HCEC 1CT (cell line): Measurements from ENCODE around the gene ARHGAP42.
"Not testable (repeated sequence)": the region's sequence is repeated elsewhere in the genome, so short reads cannot be mapped to it uniquely, and the experiment has no call there.

ENCODE experiments used
- DNase-seq: peaks from one replicate; pipeline ENCODE4 v3.0.0-alpha.2; 2017

The ARHGAP42 gene

DNA sequence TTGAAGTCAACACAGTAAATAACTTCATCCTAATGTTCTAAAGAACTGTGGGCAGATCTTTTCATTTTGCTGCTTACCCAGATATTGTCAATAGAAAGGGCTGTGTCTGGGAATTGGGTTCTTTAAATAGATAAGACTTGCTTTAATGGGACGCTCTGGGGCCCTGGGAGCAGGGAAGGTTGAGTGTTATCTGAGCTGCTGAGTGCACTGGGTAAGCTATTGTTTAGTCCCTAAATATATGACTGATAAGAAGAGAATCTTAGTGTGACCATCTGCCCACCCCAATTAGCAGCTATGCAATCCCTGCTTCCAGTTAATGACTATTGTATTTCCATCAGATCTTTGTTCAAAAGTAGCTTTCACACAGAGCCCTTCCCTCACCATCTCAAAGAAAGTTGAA lies 44.4 kb downstream of the ARHGAP42 start:
- no peak for DNase-seq

- no peak for DNase-seq
Measured at GRCh38 chr11:100732949-100733348, 45.9 kb downstream of the ARHGAP42 start.

GRCh38 chr11:100734743-100735527 lies 47.8 kb downstream of the ARHGAP42 start:
- no peak for DNase-seq

DNA sequence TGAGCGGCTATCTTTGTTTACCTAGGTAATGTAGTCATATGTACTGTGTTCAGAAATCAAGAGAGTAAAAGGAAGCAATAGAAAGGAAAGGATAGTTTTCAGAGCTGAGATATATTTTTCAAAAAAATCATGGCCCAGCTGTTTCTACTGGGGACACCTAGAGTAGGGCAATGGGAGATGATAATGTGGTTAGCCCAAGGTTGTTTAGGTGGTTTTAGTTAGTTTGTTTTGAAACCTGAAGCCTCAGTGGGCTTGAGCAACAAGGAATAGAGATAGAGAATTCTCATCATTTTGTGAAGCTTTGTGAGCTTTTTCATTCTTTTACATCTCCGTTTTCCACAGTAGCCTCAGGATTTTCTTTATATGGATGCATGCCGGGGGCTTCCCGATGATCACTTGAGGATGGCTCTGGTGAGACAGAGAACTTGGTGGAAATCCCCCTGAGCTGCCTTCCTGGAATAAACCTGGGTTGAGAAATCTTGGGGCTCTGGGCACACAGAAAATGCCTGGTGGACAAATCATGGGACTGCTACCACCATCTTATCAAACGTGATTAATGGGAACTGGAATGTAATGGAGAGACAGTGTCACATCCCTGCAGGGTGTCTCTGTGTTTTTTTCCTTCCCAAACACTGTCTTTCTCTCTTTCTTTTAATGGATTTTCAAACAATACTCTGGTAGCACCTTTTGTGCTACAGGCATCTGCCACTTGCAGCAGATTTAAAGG lies 49.0 kb downstream of the ARHGAP42 start:
- no peak for DNase-seq

GRCh38 chr11:100738701-100739270 lies 51.7 kb downstream of the ARHGAP42 start:
- peak; percentile 7 for DNase-seq

- peak; percentile 96 for DNase-seq
Measured at GRCh38 chr11:100739666-100740065, 52.6 kb downstream of the ARHGAP42 start.

DNA sequence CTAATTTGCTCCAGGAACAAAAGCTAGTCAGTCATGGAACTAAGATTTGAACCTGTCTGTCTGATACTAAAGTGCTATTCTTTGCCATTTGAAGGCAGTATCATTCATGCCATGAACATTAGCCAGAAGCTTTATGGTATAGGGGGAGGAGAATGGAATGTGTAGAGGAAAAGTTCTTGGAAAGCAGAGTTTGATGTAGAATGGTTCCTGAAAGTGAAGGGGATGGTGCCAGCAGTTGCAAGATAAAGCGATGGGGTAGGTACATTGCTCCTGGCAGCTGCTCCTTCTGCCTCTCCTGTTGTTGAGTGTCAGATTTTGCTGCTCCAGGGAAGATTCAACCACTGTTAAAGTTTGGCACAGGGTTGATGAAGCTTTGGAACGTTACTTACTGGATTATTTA lies 53.4 kb downstream of the ARHGAP42 start:
- peak; percentile 56 for DNase-seq

DNA sequence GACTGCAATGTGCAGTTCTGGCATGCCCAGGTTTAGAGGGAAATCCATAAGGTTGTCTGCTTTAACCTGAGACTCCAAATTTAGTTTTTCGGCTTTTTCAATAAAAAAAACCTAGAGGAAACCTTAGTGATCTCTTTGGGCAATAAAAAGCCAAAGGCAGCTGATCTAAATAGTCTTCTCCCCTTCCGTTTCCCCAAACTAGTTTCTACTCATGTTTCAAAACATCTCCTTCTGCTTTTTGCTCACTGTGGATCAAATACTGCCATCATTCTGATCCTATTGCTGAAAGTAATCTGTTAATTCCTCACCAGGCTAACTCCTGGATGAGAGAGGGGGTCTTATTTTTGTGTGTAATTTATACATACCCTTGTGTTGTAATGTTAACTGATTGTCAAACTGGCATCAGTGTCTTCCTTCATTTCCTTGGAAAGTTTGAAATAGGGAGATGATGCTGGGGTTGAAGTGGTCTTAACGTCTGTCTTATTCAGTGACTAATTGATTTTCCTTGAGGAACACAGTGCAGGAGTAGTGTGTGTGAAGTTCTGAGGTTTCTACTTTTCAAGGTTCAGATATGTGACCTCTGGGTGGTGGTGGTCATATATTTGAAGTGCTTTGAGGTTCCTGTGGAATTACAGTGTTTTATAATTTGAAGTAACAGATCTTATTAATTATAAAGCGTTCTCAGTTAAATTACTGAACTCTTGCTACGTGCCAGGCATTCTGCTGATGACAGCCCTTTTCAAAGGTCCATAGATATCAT lies 55.0 kb downstream of the ARHGAP42 start:
- DNase-seq: no peak

DNA sequence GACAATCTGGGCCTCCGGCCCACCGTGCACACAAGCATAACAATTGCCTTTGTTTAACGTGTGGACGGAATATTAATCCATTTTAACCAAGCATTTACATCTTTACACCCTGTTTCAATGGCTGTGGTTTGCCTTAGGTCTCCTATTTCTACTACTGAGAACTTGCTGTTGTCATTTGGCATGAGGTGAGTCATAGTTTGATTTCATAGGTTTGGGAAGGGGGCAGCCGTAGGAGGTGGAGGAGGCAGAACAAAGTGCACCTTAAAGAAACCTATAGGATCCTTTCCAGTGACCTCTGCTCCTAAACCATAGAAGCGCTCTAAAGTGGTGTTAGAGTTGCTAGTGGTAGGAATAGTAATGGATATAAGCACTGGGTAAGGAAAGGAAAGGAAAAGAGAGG lies 59.4 kb downstream of the ARHGAP42 start:
- DNase-seq: no peak

DNA sequence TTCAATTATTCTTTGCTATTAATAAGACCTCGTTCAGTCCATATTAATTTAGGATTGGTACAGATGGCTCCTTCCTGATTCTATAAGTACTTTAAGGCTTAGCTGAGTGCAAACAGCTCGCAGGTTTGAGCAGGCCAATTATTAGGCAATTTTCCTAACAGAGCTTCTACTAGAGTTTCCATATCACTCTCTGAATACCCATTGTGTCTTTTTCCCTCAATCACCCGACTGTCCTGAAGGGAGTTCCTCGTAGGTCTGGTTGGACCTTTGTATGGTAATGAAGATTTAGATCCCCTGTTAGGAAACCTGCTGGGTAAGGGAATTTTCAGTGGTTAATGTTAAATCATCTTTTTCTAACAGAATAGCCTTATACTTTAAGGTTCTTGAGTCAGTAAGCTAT lies 61.1 kb downstream of the ARHGAP42 start:
- DNase-seq: no peak

DNA sequence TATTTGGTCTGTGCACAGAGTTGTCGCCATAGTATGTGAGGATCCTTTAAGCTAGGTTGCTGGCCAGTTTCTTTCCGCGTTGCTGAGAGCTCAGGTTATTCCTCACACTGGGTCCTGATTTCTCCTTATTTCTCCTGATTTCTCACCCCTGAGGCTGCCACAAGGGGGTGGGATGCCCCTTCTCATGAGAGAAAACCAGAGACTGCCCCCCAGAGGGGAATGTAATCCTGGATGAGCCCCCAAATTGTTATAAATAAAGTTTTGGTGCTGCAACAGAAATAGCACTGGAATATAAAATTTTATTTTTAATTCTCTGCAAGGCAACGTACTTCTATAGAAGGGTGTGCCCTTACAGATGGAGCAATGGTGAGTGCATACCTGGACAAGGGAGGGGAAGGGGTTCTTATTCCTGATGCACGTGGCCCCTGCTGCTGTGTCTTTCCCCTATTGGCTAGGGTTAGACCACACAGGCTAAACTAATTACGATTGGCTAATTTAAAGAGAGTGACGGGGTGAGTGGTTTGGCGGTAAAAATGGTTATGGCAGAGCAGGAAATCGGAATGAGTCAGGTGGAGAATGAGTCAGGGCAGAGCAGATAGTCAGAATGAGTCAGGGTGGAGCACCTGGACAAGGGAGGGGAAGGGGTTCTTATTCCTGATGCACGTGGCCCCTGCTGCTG lies 62.9 kb downstream of the ARHGAP42 start:
- DNase-seq: not testable (repeated sequence)

DNA sequence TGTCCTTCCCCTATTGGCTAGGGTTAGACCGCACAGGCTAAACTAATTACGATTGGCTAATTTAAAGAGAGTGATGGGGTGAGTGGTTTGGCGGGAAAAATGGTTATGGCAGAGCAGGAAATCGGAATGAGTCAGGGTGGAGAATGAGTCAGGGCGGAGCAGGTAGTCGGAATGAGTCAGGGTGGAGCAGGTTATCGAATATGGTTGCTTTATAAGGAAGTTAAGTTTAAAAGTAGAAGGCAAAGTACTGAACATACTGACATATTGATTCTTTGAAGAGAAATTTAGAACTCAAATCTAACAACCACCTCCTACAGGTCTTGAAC lies 63.4 kb downstream of the ARHGAP42 start:
- not testable (repeated sequence) for DNase-seq

DNA sequence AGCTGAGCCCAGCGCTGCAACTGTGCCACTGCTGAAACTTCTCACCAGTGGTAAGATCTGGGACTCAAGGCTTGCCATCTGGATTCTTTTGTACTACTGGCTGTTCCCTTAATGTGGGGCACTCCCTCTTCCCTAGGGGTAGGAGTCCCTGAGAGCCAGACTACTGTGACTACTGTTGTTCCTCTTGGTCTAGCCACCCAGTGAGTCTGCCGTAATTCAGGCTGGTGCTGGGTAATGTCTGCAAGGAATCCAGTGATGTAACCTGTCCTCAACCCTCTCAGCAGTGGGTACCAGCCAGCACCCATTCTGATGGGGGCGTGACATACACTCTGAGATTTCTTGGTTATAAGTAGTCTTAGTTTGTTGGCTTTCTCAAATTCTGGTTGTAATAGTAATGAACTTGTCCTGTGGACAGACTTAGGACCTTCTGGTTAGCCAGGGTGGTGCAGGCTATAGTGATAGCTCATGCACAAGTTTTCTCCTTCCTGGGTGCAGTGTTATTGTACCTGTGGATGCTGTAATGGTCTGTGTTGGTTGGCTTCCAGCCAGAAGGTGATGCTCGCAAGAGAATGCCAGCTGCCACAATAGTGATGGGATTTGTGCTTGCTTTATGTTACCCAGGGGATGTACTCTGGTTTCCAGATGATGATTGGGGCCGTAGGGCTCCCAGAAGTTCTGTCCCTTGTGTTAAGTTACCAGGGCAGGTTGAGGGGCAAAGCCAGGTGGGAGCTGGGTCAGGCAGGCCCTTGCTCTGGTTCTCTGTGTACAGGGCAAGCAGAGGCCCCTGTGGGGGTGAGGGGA lies 65.5 kb downstream of the ARHGAP42 start:
- no peak for DNase-seq

DNA sequence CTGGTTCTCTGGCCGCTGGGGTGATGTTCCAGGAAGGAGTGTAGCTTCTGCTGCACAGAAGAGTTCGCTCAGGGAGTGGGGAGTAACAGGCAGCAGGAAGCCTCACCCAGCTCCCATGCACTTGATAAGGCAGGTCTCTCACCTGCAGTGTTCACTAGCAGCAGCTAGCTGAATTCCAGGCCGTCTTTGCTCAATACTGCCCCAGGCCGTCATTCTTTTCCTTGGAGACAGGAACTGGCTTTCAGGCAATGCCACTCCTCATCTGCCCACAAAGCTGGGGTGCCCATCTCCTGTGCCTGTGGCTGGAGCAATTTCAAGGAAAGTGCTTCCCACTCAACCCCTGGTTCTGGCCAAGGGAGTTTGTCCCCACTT lies 66.1 kb downstream of the ARHGAP42 start:
- DNase-seq: no peak

GRCh38 chr11:100753571-100753970 lies 66.5 kb downstream of the ARHGAP42 start:
- DNase-seq: no peak

- DNase-seq: no peak
Measured at GRCh38 chr11:100756559-100756958, 69.5 kb downstream of the ARHGAP42 start.

DNA sequence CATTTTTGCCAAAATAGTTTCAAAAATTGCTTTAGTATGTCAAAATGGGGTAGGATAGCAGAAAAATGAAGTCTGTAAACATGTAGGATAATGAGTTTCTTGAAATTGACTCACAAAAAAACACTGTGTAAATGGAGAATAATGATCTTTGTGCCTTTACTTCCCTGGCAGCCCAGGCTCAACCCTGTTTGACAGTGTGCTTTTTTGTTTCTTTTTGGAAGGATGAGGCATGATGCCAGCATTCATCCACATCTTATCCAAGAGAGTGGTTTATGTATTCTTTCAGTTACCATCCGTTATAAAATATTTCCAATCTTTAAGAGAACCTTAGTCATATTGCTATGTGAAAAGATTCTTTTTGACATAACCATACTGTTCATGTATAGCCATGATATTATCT lies 70.6 kb downstream of the ARHGAP42 start:
- no peak for DNase-seq

- no peak for DNase-seq
Measured at GRCh38 chr11:100759106-100759505, 72.0 kb downstream of the ARHGAP42 start.

DNA sequence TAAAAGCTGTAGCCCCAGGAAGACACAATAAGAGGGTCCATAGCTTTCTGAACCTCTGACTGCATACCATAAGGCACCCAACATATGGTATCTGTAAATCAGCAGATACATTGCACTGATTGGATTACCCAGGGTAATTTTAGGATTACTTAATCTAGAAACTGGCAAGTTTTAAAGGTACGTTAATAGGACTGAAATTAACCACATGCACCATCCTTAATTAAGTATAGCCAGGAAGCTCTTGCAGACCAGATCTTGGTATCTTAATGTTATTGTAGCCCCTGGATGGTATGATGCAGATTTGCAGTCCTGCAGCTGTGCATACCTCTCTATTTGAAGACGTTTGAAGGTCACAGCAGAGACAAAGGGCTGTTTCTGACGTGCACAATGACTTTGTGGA lies 72.8 kb downstream of the ARHGAP42 start:
- no peak for DNase-seq

DNA sequence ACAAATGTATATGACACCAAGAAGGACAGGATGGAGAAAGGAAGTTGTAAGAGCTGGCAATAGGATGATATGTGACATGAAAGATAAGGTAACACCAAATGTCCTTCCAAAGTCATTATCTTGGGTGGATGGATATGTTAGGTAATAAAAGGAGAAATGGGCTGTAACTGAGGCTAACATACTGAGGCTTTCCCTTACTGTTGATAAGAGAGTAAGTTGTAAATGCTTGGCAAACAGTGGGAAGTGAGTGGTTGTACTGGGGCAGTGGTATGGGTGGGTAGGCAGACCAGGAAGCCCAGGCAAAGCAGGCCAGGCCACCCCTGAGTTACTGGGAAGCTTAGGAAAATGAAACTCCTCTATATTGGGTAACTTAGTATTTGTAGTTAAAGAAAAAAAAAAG lies 73.7 kb downstream of the ARHGAP42 start:
- DNase-seq: no peak

- DNase-seq: no peak
Measured at GRCh38 chr11:100761841-100762240, 74.8 kb downstream of the ARHGAP42 start.

GRCh38 chr11:100766764-100767163 lies 79.7 kb downstream of the ARHGAP42 start:
- no peak for DNase-seq
